Stimulated activated memory B cell treated with anti-CD40 and anti-IgM and Interleukin-4, amounts not matched to agents 10 μg/mL and 1 μg/mL and 100 μg/mL, for 72 hours (primary cell): ENCODE measurements around the gene REPS1.
"Not testable (repeated sequence)": the region's sequence is repeated elsewhere in the genome, so short reads cannot be mapped to it uniquely, and the experiment has no call there.

ENCODE experiments used
- ATAC-seq: fragments of 150-1000 bp; cut with Tn5 transposase; 2 replicates; pipeline ENCODE4 v1.10.0; 2021
- H3K27ac Mint-ChIP-seq: one replicate; pipeline ENCODE4 v1.8.0; 2022; ENCODE audit warnings: mild to moderate bottlenecking, mixed read lengths
- H3K27me3 Mint-ChIP-seq: one replicate; pipeline ENCODE4 v1.8.0; 2022; ENCODE audit warnings: mixed read lengths
- H3K36me3 Mint-ChIP-seq: one replicate; pipeline ENCODE4 v1.8.0; 2022; ENCODE audit warnings: mixed read lengths
- H3K4me1 Mint-ChIP-seq: one replicate; pipeline ENCODE4 v1.8.0; 2022; ENCODE audit warnings: mixed read lengths
- H3K4me3 Mint-ChIP-seq: one replicate; pipeline ENCODE4 v1.8.0; 2022; ENCODE audit warnings: mild to moderate bottlenecking, moderate library complexity, mixed read lengths
- H3K9me3 Mint-ChIP-seq: one replicate; pipeline ENCODE4 v1.8.0; 2022; ENCODE audit warnings: mixed read lengths

Gene REPS1

DNA sequence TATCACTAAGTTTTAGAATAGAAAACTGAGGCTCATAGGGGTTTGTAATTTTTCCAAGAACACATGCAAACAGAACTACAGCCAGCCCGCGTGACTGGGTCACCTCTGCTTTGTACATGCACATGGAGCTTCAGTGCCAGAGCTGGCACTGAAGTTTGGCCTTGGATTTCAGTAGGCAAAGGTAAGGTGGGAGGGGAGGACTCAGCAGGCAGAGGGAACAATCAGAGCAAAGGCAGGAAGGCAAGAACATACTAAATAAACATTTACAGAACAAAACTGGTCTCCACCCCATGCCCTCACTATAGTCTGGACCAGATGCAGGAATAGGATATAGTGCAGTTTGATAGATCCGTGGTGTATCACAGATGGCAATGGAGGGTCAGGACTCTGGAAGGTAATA lies 26.9 kb upstream of the REPS1 start:
- Mint-ChIP-seq H3K27ac (no peak overlapping the region), H3K4me3 (no peak overlapping the region), H3K36me3 (no peaks in the 10 kb centered on the region), H3K27me3 (no peaks in the 10 kb centered on the region), H3K4me1 (peaks cover 16% of the 10 kb centered on the region), H3K9me3 (no peaks in the 10 kb centered on the region)
- ATAC-seq = no peak

DNA sequence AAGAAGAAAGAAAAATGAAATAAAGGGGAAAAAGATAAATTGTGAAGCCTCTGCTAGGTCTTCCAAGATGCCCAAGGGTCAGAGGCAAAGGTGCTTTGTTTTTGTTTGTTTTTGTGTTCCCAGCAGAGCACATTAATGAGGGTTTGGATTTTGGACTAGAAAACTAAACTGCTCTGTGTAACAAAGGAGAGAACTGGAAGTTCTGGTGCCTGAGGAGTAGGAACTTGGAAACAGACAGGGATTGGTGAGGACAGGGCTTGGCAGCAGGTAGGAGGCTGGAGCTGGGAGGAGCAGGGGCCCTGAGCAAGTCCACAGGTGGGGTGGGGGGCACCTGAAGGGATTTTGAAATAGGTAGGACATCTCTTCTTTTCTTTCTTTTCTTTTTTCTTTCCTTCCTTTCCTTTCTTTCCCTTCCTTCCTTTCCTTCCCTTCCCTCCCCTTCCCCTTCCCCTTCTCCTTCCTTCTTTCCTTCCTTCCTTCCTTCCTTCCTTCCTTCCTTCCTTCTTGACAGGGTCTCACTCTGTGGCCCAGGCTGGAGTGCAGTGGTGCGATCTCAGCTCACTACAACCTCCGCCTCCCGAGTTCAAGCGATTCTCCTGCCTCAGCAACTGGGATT lies 25.2 kb upstream of the REPS1 start:
- no peak overlapping the region for H3K27ac Mint-ChIP-seq
- ATAC-seq = no peak
- no peaks in the 10 kb centered on the region for H3K27me3 Mint-ChIP-seq
- H3K4me1 Mint-ChIP-seq = peaks cover 16% of the 10 kb centered on the region
- H3K9me3 Mint-ChIP-seq = no peaks in the 10 kb centered on the region
- H3K36me3 Mint-ChIP-seq = no peaks in the 10 kb centered on the region
- no peak overlapping the region for H3K4me3 Mint-ChIP-seq

GRCh38 chr6:139011980-139012379 lies 23.9 kb upstream of the REPS1 start:
- Mint-ChIP-seq H3K9me3 (no peaks in the 10 kb centered on the region), H3K27ac (no peak overlapping the region), H3K36me3 (no peaks in the 10 kb centered on the region), H3K27me3 (no peaks in the 10 kb centered on the region), H3K4me1 (peaks cover 8% of the 10 kb centered on the region), H3K4me3 (no peak overlapping the region)
- ATAC-seq = no peak

GRCh38 chr6:139010674-139011073 lies 22.6 kb upstream of the REPS1 start:
- Mint-ChIP-seq H3K4me3 (no peak overlapping the region), H3K36me3 (no peaks in the 10 kb centered on the region), H3K27me3 (no peaks in the 10 kb centered on the region), H3K9me3 (no peaks in the 10 kb centered on the region), H3K27ac (no peak overlapping the region), H3K4me1 (no peaks in the 10 kb centered on the region)
- no peak for ATAC-seq

- no peak overlapping the region for H3K4me3 Mint-ChIP-seq
- H3K4me1 Mint-ChIP-seq = no peaks in the 10 kb centered on the region
- no peaks in the 10 kb centered on the region for H3K27me3 Mint-ChIP-seq
- no peak overlapping the region for H3K27ac Mint-ChIP-seq
- H3K9me3 Mint-ChIP-seq = no peaks in the 10 kb centered on the region
- no peak for ATAC-seq
- no peaks in the 10 kb centered on the region for H3K36me3 Mint-ChIP-seq
Measured at GRCh38 chr6:139008117-139008516, 20.1 kb upstream of the REPS1 start.

- ATAC-seq = peak; percentile 47
- Mint-ChIP-seq H3K36me3 (no peaks in the 10 kb centered on the region), H3K9me3 (no peaks in the 10 kb centered on the region), H3K27ac (no peak overlapping the region), H3K4me3 (no peak overlapping the region), H3K27me3 (no peaks in the 10 kb centered on the region), H3K4me1 (no peaks in the 10 kb centered on the region)
Measured at GRCh38 chr6:139007428-139007827, 19.4 kb upstream of the REPS1 start.

- ATAC-seq = no peak
- Mint-ChIP-seq H3K9me3 (no peaks in the 10 kb centered on the region), H3K4me1 (no peaks in the 10 kb centered on the region), H3K4me3 (no peak overlapping the region), H3K27me3 (no peaks in the 10 kb centered on the region), H3K36me3 (no peaks in the 10 kb centered on the region), H3K27ac (no peak overlapping the region)
Measured at GRCh38 chr6:139006477-139006876, 18.4 kb upstream of the REPS1 start.

DNA sequence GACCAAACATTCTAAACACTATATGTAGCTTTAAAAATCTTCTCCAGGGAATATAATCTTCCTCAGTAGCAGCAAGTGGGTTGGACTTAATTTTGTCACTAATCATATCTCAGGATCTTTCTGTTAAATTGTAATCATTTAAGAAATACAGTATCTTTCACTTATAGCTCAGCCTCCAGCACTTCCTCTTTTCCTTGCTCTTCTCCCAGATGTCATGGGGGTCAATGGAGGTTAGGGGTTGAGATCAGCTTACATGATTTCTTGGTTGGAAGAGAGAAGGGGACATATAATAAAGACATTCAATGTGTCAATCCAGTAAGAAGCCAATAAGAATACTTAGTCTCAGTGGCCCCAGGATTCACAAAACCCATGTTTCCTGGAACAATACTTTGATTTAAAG lies 15.7 kb upstream of the REPS1 start:
- no peak overlapping the region for H3K27ac Mint-ChIP-seq
- H3K36me3 Mint-ChIP-seq = no peaks in the 10 kb centered on the region

GRCh38 chr6:138999949-139000725 lies 12.1 kb upstream of the REPS1 start:
- Mint-ChIP-seq H3K36me3 (no peaks in the 10 kb centered on the region), H3K9me3 (no peaks in the 10 kb centered on the region), H3K4me1 (no peaks in the 10 kb centered on the region), H3K4me3 (no peak overlapping the region), H3K27me3 (no peaks in the 10 kb centered on the region), H3K27ac (no peak overlapping the region)
- no peak for ATAC-seq

More for the DNA sequence above, 15.7 kb upstream of the REPS1 start:
- Mint-ChIP-seq H3K4me1 (no peaks in the 10 kb centered on the region), H3K4me3 (no peak overlapping the region), H3K27me3 (no peaks in the 10 kb centered on the region), H3K9me3 (no peaks in the 10 kb centered on the region)
- no peak for ATAC-seq

DNA sequence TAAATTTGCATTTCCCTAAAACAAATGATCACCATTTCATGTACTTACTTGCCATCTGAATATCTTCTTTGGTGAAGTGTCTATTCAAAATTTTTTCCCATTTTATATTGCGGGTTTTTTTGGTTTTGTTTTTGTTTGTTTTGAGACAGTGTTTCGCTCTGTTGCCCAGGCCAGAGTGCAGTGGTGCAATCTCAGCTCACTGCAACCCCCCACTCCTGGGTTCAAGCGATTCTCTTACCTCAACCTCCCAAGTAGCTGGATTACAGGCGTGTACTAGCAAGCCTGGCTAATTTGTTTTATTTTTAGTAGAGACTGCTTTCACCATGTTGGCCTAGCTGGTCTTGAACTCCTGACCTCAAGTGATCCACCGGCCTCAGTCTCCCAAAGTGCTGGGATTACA lies 9.1 kb upstream of the REPS1 start:
- no peak overlapping the region for H3K27ac Mint-ChIP-seq
- no peaks in the 10 kb centered on the region for H3K27me3 Mint-ChIP-seq
- no peak for ATAC-seq
- H3K4me1 Mint-ChIP-seq = no peaks in the 10 kb centered on the region
- peaks cover 5% of the 10 kb centered on the region for H3K9me3 Mint-ChIP-seq
- no peak overlapping the region for H3K4me3 Mint-ChIP-seq
- H3K36me3 Mint-ChIP-seq = no peaks in the 10 kb centered on the region

- no peaks in the 10 kb centered on the region for H3K27me3 Mint-ChIP-seq
- no peak overlapping the region for H3K27ac Mint-ChIP-seq
- ATAC-seq = no peak
- H3K4me3 Mint-ChIP-seq = no peak overlapping the region
- H3K4me1 Mint-ChIP-seq = no peaks in the 10 kb centered on the region
- H3K9me3 Mint-ChIP-seq = peaks cover 5% of the 10 kb centered on the region
- no peaks in the 10 kb centered on the region for H3K36me3 Mint-ChIP-seq
Measured at GRCh38 chr6:138996524-138996923, 8.5 kb upstream of the REPS1 start.

DNA sequence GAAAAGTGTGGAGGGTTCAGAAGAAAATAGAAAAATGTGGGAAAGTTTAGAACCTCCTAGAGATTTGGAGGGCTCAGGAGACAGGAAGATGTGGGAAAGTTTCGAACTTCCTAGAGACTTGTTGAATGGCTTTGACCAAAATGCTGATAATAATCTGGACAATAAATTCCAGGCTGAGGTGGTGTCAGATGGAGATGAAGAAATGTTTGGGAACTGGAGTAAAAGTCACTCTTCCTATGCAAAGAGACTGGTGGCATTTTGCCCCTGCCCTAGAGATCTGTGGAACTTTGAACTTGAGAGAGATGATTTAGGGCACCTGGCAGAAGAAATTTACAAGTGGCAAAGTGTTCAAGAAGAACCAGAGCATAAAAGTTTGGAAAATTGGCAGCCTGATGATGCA lies 5.4 kb upstream of the REPS1 start:
- H3K36me3 Mint-ChIP-seq, H3K9me3 Mint-ChIP-seq, H3K27me3 Mint-ChIP-seq, H3K27ac Mint-ChIP-seq, H3K4me3 Mint-ChIP-seq, H3K4me1 Mint-ChIP-seq, ATAC-seq: not testable (repeated sequence)

- H3K27ac Mint-ChIP-seq, H3K4me3 Mint-ChIP-seq, H3K9me3 Mint-ChIP-seq, H3K4me1 Mint-ChIP-seq, H3K36me3 Mint-ChIP-seq, H3K27me3 Mint-ChIP-seq, ATAC-seq: not testable (repeated sequence)
Measured at GRCh38 chr6:138992965-138993364, 4.9 kb upstream of the REPS1 start.

DNA sequence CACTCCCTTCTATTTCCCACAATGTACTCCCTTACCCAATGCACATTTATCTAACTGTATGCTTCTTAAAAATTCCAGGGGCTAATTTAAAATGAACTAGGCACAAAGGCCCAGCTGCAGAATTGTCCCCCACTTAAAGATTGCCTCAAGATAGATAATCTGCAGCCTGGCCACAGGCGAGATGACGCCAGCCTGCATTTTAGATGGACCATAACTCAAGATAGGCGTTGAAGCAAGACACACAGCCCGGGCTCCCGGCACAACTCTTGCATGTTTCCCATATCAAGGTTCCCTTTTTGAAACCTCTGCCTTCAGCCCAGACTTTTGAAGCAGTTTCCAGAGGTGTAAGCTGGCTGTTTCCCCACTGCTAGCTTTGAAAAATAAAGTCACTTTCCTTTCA lies 3.2 kb upstream of the REPS1 start:
- Mint-ChIP-seq H3K36me3 (no peaks in the 10 kb centered on the region), H3K27ac (no peak overlapping the region), H3K27me3 (no peaks in the 10 kb centered on the region), H3K4me3 (no peak overlapping the region), H3K4me1 (peaks cover 16% of the 10 kb centered on the region), H3K9me3 (peaks cover 5% of the 10 kb centered on the region)
- ATAC-seq = no peak

DNA sequence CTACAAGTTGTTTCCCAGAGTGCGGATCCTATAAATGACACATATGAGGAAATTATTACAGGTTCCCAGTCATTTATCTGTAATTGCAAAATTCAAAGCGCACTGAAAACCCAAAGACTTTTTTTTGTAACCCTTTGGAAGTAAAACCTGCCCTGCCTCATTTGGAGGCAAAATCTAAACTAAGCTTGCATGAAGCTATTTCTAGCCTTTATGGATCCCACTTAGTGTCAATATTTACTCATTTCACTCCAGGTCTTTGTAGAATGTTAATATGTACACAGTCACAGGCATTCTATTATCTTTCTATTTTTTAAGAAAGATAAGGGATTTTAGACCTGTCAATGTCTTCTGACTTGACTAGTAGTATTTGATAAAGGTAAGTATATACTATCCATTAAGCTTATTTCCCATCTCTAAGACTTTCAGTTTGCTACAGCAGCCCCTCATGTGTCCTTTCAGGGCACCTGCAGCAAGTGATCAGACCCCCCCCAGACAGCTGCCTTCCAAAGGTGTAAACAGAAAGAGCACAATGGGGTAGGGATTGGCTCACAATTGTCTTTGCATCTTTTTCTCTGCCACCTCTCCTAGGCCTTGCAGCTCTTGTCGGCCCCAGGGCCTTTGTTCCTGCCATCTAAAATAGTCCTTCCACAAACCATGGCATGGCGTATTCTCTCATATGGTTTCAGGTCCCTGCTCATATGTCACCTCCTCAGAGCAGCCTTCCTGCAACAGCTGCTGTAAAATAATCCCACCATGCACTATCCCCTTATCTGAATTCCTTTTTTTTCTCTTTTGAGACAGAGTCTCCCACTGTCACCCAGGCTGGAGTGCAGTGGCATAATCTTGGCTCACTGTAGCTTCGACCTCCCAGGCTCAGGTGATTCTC lies 1.3 kb upstream of the REPS1 start:
- no peak for ATAC-seq
- Mint-ChIP-seq H3K27ac (no peak overlapping the region), H3K27me3 (no peaks in the 10 kb centered on the region), H3K4me3 (no peak overlapping the region), H3K9me3 (peaks cover 5% of the 10 kb centered on the region), H3K36me3 (no peaks in the 10 kb centered on the region), H3K4me1 (peaks cover 21% of the 10 kb centered on the region)

GRCh38 chr6:138988469-138988834 lies 399 bp upstream of the REPS1 start:
- peak overlapping the region; percentile 97 for H3K27ac Mint-ChIP-seq
- H3K9me3 Mint-ChIP-seq = peaks cover 5% of the 10 kb centered on the region
- H3K36me3 Mint-ChIP-seq = no peaks in the 10 kb centered on the region
- H3K4me1 Mint-ChIP-seq = peaks cover 21% of the 10 kb centered on the region
- H3K4me3 Mint-ChIP-seq = peak overlapping the region; percentile 92
- no peak for ATAC-seq
- no peaks in the 10 kb centered on the region for H3K27me3 Mint-ChIP-seq
